ENCODE measurements around the gene SAMD5. TPM values are rescaled to one million over a fixed set of nuclear protein-coding genes. Genes with fewer than 3 reads are reported as not detected.

The SAMD5 gene
- total RNA-seq, 1 experiment from 2014 or later: 0.04 TPM

- no peak overlapping the region for H3K14ac ChIP-seq (ENCODE audit: insufficient read depth, low read length)
- H3K9ac ChIP-seq (ENCODE audit: extremely low read depth, insufficient read length, low read length): no peak overlapping the region
- H2AK5ac ChIP-seq (ENCODE audit: insufficient read length, low read length): no peak overlapping the region
- H2BK20ac ChIP-seq (ENCODE audit: low read depth, low read length, poor library complexity, severe bottlenecking): no peak overlapping the region
- no peak overlapping the region for H2BK12ac ChIP-seq (ENCODE audit: insufficient read length, low read depth, low read length)
- no peaks in the 10 kb centered on the region for H3K79me2 ChIP-seq (ENCODE audit: insufficient read depth, low read length)
- TF ChIP-seq CTCF (conservative IDR thresholded peaks at IDR 0.05): no peak
- Mint-ChIP-seq H3K27ac (no peak overlapping the region), H3K36me3 (ENCODE audit: insufficient read depth in 1 of 3, low read depth in 3 of 3) (no peaks in the 10 kb centered on the region), H3K4me1 (no peaks in the 10 kb centered on the region), H3K27me3 (ENCODE audit: low read depth) (peaks cover 50% of the 10 kb centered on the region), H3K4me3 (no peak overlapping the region), H3K9me3 (peaks cover 0 to 5% of the 10 kb centered on the region in 2 experiments; a peak in 2 of 5 replicates)
- no peak overlapping the region for H4K5ac ChIP-seq (ENCODE audit: insufficient read length, low read depth, low read length)
- no peak overlapping the region for H3K4me2 ChIP-seq (ENCODE audit: insufficient read depth, insufficient read length, low read length)
- no peak overlapping the region for H2BK120ac ChIP-seq (ENCODE audit: low read depth, low read length, poor library complexity, severe bottlenecking)
- H3K23ac ChIP-seq (ENCODE audit: insufficient read length, low read depth, low read length): no peak overlapping the region
- no peaks in the 10 kb centered on the region for H3K4me1 ChIP-seq (ENCODE audit: insufficient read depth, low read length)
- no peak overlapping the region for H3K4ac ChIP-seq (ENCODE audit: low read depth, low read length)
- peaks cover 23% of the 10 kb centered on the region for H3K27me3 ChIP-seq (ENCODE audit: insufficient read depth, low read length)
- no peak overlapping the region for H3K18ac ChIP-seq (ENCODE audit: insufficient read length, low read depth, low read length)
- H2AFZ ChIP-seq (ENCODE audit: low read length): no peak overlapping the region
- WGBS (ENCODE audit: extremely low coverage, insufficient read length, low lambda C conversion rate): no CpG with 5 or more reads among the region's 1 CpG
- H2BK15ac ChIP-seq (ENCODE audit: low read depth, low read length): no peak overlapping the region
- H4K8ac ChIP-seq (replicated peaks; ENCODE audit: insufficient read length, low read depth, low read length): no peak overlapping the region
- H3K79me1 ChIP-seq (ENCODE audit: insufficient read depth, low read depth, low read length, poor library complexity, severe bottlenecking): no peaks in the 10 kb centered on the region
- no peaks in the 10 kb centered on the region for H3K9me3 ChIP-seq (ENCODE audit: control insufficient read depth, low read depth, low read length)
- H3K23me2 ChIP-seq (ENCODE audit: insufficient read length, low read depth, low read length, poor library complexity, severe bottlenecking): no peaks in the 10 kb centered on the region
- no peak overlapping the region for H4K91ac ChIP-seq (ENCODE audit: insufficient read length, low read depth, low read length)
- no peak for DNase-seq
- H2BK5ac ChIP-seq (ENCODE audit: insufficient read length, low read length): no peak overlapping the region
- no peak overlapping the region for H3T11ph ChIP-seq (ENCODE audit: low read length)
- H3K27ac ChIP-seq (ENCODE audit: insufficient read length, low read depth, low read length): no peak overlapping the region
- H3K56ac ChIP-seq (ENCODE audit: insufficient read length, low read depth, low read length): no peak overlapping the region
- H4K20me1 ChIP-seq (ENCODE audit: control insufficient read depth, insufficient read depth, insufficient read length): no peaks in the 10 kb centered on the region
These were observed 11.0 kb upstream of the SAMD5 start for GRCh38 chr6:147497472-147497871.
